CD8-positive, alpha-beta memory T cell (primary cell): ENCODE results near the gene FBXW8. TPM values are rescaled to one million over a fixed set of nuclear protein-coding genes. Genes with fewer than 3 reads are reported as not detected.
A peak's percentile ranks its signal among the peaks of the same experiment; 100 is the strongest.

Source experiments
- CTCF ChIA-PET: fragments of 350-600 bp; sonication (Branson Sonifier 250); formaldehyde crosslinking; loops from one replicate; lab custom pipeline; 2021; ENCODE audit warnings: antibody characterized with exemption; lab: Charles Lee
- POLR2A ChIA-PET: fragments of 350-600 bp; sonication (Branson Sonifier 250); formaldehyde crosslinking; loops from one replicate; lab custom pipeline; 2021; ENCODE audit warnings: antibody characterized with exemption; lab: Charles Lee
- DNase-seq, 5 donors: peaks; one replicate each; pipeline versions ENCODE4 v3.0.0 to v3.0.0-alpha.2; 2020 to 2022; ENCODE audit warnings: mixed read lengths in 1 of 5
- H3K27ac ChIP-seq: one replicate; pipeline ENCODE4 v1.7.0; 2013; ENCODE audit warnings: low read depth, mild to moderate bottlenecking, low read length, moderate library complexity
- H3K27me3 ChIP-seq: 2 replicates; pipeline ENCODE4 v1.7.0; 2013; ENCODE audit warnings: low read length, mild to moderate bottlenecking; ENCODE audit not compliant: insufficient read depth, poor library complexity, severe bottlenecking
- H3K36me3 ChIP-seq: 2 replicates; pipeline ENCODE4 v1.7.0; 2013; ENCODE audit warnings: mild to moderate bottlenecking, low read length, moderate library complexity; ENCODE audit not compliant: insufficient read depth
- H3K4me1 ChIP-seq: 2 replicates; pipeline ENCODE4 v1.7.0; 2013; ENCODE audit warnings: mild to moderate bottlenecking, low read length, moderate library complexity; ENCODE audit not compliant: insufficient read depth
- H3K4me3 ChIP-seq: 2 replicates; pipeline ENCODE4 v1.7.0; 2013; ENCODE audit warnings: mild to moderate bottlenecking, low read length
- H3K9me3 ChIP-seq: 2 replicates; pipeline ENCODE4 v1.7.0; 2013; ENCODE audit warnings: mild to moderate bottlenecking, low read length
- H3K27ac Mint-ChIP-seq, 8 donors: one replicate each; pipeline ENCODE4 v1.8.0; 2020 to 2021; ENCODE audit warnings: mixed read lengths in 8 of 8, mild to moderate bottlenecking in 6 of 8, inconsistent platforms in 3 of 8, moderate library complexity in 3 of 8
- H3K27me3 Mint-ChIP-seq, 2 donors: one replicate each; pipeline ENCODE4 v1.8.0; 2020 to 2021; ENCODE audit warnings: mixed read lengths in 2 of 2, mild to moderate bottlenecking in 1 of 2, moderate library complexity in 1 of 2
- H3K36me3 Mint-ChIP-seq, 3 donors: one replicate each; pipeline ENCODE4 v1.8.0; 2020 to 2021; ENCODE audit warnings: mixed read lengths in 3 of 3, inconsistent platforms in 1 of 3, mild to moderate bottlenecking in 1 of 3
- H3K4me1 Mint-ChIP-seq, 3 donors: one replicate each; pipeline ENCODE4 v1.8.0; 2020 to 2021; ENCODE audit warnings: mixed read lengths in 3 of 3, inconsistent platforms in 1 of 3, mild to moderate bottlenecking in 1 of 3
- H3K4me3 Mint-ChIP-seq, 7 donors: one replicate each; pipeline ENCODE4 v1.8.0; 2020 to 2021; ENCODE audit warnings: mixed read lengths in 7 of 7, mild to moderate bottlenecking in 6 of 7, moderate library complexity in 4 of 7, inconsistent platforms in 2 of 7
- H3K9me3 Mint-ChIP-seq, 5 donors: one replicate each; pipeline ENCODE4 v1.8.0; 2020 to 2022; ENCODE audit warnings: mixed read lengths in 5 of 5, mild to moderate bottlenecking in 3 of 5, moderate library complexity in 2 of 5, inconsistent platforms in 1 of 5
- polyA plus RNA-seq: library from polyadenylated mRNA; unstranded; fragments of 300-500 nt; fragmentation: Illumina TruSeq; gene quantifications from one replicate; pipeline ENCODE4 v1.2.3, GENCODE V29; 2021
- total RNA-seq, 2 experiments: library from RNA; stranded (reverse); gene quantifications; one replicate each; pipeline ENCODE4 v1.2.3, GENCODE V29; 2021

FBXW8 gene
- total and polyA plus RNA-seq, 3 experiments from 2014 or later: 6.8 to 10.2 (median 9.3) TPM

DNA sequence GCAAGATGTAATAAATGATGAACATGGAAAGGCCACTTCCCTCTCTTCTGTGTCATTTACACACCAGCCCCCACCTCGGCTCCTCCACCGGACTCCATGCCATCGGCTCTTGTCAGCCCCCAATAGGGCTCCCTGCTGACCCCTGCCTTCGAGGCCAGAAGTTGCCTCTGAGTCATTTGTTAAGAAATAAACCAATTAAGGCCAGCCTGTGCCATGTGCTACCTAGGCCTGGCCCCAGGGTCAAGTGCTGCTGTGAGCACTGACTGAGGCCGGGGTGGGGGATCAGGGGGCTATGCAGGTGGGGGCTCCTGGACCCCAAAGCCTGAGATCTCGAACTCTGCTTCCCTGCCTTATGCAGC lies 135.2 kb downstream of the FBXW8 start:
- Mint-ChIP-seq H3K27ac (peak overlapping the region in 2 of 8 donors; percentile 23 to 51), H3K4me1 (peaks cover 0 to 2% (median 2%) of the 10 kb centered on the region in 3 donors), H3K4me3 (no peak overlapping the region), H3K36me3 (peaks cover 0 to 4% (median 0%) of the 10 kb centered on the region in 3 donors), H3K9me3 (no peaks in the 10 kb centered on the region), H3K27me3 (peaks cover 0 to 2% of the 10 kb centered on the region in 2 donors)
- no peak overlapping the region for H3K4me3 ChIP-seq
- H3K4me1 ChIP-seq: no peaks in the 10 kb centered on the region
- ChIA-PET POLR2A (no interaction called here), CTCF (no interaction called here)
- no peaks in the 10 kb centered on the region for H3K36me3 ChIP-seq
- H3K27ac ChIP-seq: no peak overlapping the region
- no peaks in the 10 kb centered on the region for H3K9me3 ChIP-seq
- H3K27me3 ChIP-seq: no peaks in the 10 kb centered on the region
- no peak for DNase-seq

DNA sequence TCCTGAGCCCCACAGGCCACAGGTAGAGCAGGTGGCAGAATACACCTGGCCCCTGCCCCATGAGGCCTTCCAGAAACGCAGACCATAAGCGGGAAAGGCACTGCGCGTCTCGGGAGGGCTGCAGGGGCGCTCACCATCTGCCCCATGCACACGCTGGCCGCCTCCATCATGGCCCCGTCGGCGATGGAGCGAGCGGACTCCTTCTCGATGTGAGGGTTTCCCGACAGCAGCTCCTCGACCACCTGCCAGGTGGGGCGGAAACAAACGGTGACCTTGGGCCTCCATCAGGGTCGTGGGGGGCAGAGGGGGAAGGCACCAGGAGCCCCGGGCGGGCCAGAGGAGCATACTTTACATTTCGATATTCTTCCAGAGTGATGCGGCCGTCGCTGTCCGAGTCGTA lies 135.7 kb downstream of the FBXW8 start:
- H3K27me3 Mint-ChIP-seq: peaks cover 0 to 2% of the 10 kb centered on the region in 2 donors
- H3K36me3 Mint-ChIP-seq: peaks cover 0 to 4% (median 0%) of the 10 kb centered on the region in 3 donors
- ChIA-PET CTCF (no interaction called here), POLR2A (no interaction called here)
- H3K4me1 Mint-ChIP-seq: peaks cover 4 to 6% (median 6%) of the 10 kb centered on the region in 3 donors
- H3K27ac Mint-ChIP-seq: no peak overlapping the region
- Histone ChIP-seq H3K36me3 (no peaks in the 10 kb centered on the region), H3K4me1 (no peaks in the 10 kb centered on the region), H3K9me3 (no peaks in the 10 kb centered on the region), H3K4me3 (no peak overlapping the region), H3K27ac (no peak overlapping the region), H3K27me3 (no peaks in the 10 kb centered on the region)
- no peaks in the 10 kb centered on the region for H3K9me3 Mint-ChIP-seq
- DNase-seq: no peak
- no peak overlapping the region for H3K4me3 Mint-ChIP-seq

DNA sequence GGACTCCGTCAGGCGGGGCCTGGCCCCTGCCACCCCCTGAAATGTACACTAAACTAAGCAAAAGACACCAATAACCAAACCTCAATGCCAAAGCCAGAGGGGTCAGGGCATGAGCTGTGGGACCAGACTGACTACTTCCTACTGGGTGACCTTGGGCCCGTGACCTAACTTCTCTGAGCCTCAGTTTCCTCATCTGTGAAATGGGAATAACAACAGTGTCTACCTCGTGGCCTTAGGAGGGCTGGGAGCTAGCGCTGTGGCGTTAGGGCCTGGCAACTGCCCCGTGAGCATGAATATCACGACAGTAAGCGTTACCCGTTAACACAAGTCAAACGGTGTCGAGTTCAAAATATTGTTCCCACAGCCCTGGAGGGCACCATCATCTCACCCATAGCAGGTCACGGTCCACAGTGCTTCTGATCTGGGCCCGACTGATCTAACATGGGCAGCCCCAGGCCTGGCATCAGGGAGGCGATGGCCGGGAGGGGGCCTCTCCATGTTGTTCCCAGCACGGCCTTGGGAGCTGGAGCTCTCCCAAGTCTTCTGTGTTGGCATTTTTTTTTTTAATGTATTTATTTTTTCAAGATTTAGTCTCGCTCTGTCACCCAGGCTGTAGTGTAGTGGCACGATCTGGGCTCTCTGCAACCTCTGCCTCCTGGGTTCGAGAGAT lies 136.2 kb downstream of the FBXW8 start:
- ChIA-PET CTCF (no interaction called here), POLR2A (interaction anchor here (0.6 kb wide), 1 partner anchor 226 kb away, joined by 3 read pairs; no protein-coding TSS in a partner anchor)
- Mint-ChIP-seq H3K4me1 (peaks cover 8 to 10% (median 9%) of the 10 kb centered on the region in 3 donors), H3K9me3 (no peaks in the 10 kb centered on the region), H3K27ac (no peak overlapping the region), H3K36me3 (peaks cover 0 to 4% (median 0%) of the 10 kb centered on the region in 3 donors), H3K4me3 (no peak overlapping the region), H3K27me3 (peaks cover 0 to 2% of the 10 kb centered on the region in 2 donors)
- Histone ChIP-seq H3K4me3 (no peak overlapping the region), H3K27ac (no peak overlapping the region), H3K4me1 (no peaks in the 10 kb centered on the region), H3K9me3 (no peaks in the 10 kb centered on the region), H3K27me3 (no peaks in the 10 kb centered on the region), H3K36me3 (no peaks in the 10 kb centered on the region)
- no peak for DNase-seq

DNA sequence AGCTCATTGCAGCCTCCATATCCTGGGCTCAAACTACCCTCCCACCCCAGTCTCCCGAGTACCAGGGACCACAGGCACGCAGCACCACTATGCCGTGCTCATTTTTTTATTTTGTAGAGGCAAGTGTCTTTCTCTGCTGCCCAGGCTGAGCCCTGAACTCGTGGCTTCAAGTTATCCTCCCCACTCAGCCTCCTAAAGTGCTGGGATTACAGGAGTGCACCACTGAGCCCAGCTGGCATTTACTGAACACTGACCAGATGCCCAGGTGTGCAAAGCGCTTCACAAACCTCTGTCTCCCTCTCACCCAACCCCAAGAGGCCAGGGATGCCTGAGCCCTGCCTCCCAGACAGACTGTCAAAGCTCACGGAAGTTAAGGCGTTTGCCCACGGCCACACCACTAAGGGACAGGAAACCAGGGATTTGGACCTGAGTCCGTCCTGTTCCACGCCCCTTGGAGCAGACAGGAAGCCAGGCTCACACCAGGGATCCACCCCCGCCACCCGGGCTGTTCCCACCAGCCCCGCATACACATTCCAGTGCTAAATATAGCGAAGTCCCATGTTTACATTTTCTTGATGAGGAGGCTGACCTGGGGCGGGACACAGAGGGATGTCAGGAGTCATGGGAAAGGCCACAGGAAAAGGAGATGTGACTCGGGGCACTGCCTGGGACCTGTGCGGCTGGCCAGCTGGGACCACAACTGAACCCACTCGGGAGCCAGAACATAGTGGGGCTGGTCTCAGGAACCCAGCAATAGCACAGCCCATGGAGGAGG lies 137.2 kb downstream of the FBXW8 start:
- Mint-ChIP-seq H3K36me3 (peaks cover 0 to 4% (median 0%) of the 10 kb centered on the region in 3 donors), H3K27ac (peak overlapping the region in 1 of 8 donors; percentile 17), H3K27me3 (peaks cover 0 to 2% of the 10 kb centered on the region in 2 donors), H3K4me1 (peaks cover 9 to 12% (median 11%) of the 10 kb centered on the region in 3 donors), H3K9me3 (no peaks in the 10 kb centered on the region), H3K4me3 (no peak overlapping the region)
- CTCF ChIA-PET: interaction anchor here (0.6 kb wide), 1 partner anchor 7 kb away, joined by 3 read pairs; no protein-coding TSS in a partner anchor
- no peak overlapping the region for H3K27ac ChIP-seq
- no peak for DNase-seq
- POLR2A ChIA-PET: interaction anchor here (0.6 kb wide), 1 partner anchor 227 kb away, joined by 3 read pairs; no protein-coding TSS in a partner anchor
- no peak overlapping the region for H3K4me3 ChIP-seq
- no peaks in the 10 kb centered on the region for H3K4me1 ChIP-seq
- no peaks in the 10 kb centered on the region for H3K9me3 ChIP-seq
- H3K36me3 ChIP-seq: no peaks in the 10 kb centered on the region
- H3K27me3 ChIP-seq: no peaks in the 10 kb centered on the region

DNA sequence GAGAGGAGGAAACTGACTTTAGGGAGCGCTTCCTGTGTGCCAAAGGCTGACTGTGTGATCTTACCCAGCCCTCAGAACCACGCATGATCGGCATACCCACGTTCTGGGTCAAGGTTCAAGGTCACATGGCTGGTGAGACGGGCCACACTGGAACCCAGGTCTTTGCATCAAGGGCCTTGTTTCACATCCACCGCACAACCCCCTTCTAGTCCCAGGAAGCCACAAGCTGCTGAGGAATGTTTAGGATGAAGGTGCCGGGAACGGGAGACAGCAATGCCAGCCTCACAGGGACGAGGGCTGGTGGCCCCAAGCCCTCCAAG lies 137.8 kb downstream of the FBXW8 start:
- Mint-ChIP-seq H3K4me3 (peak overlapping the region in 1 of 7 donors; percentile 61), H3K4me1 (peaks cover 9 to 12% (median 11%) of the 10 kb centered on the region in 3 donors)

DNA sequence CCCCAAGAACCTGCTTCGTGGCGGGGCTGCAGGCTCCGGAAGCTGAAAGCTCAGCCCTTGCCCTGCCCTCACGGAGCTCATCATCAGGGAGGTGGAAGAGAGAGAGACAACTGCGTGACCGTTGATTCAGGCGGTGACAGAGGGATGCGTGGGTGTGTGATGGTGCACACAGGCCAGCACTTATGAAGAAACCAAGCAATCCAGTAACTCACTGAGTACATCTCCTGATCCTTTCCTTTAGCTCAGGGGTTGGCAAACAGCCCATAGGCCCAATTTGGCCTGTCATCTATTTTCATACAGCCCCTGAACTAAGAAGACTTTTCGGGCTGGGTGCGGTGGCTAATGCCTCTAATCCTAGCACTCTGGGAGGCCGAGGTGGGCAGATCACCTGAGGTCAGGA lies 138.5 kb downstream of the FBXW8 start:
- no peak for DNase-seq
- Mint-ChIP-seq H3K9me3 (no peaks in the 10 kb centered on the region), H3K27ac (no peak overlapping the region), H3K4me3 (no peak overlapping the region), H3K4me1 (peaks cover 9 to 12% (median 11%) of the 10 kb centered on the region in 3 donors), H3K27me3 (peaks cover 0 to 2% of the 10 kb centered on the region in 2 donors), H3K36me3 (peaks cover 0 to 4% (median 0%) of the 10 kb centered on the region in 3 donors)
- no peak overlapping the region for H3K27ac ChIP-seq
- H3K27me3 ChIP-seq: no peaks in the 10 kb centered on the region
- H3K9me3 ChIP-seq: no peaks in the 10 kb centered on the region
- H3K4me1 ChIP-seq: no peaks in the 10 kb centered on the region
- H3K36me3 ChIP-seq: no peaks in the 10 kb centered on the region
- H3K4me3 ChIP-seq: no peak overlapping the region
- CTCF ChIA-PET: no interaction called here
- POLR2A ChIA-PET: no interaction called here

More for the DNA sequence above, 137.8 kb downstream of the FBXW8 start:
- Mint-ChIP-seq H3K27me3 (peaks cover 0 to 2% of the 10 kb centered on the region in 2 donors), H3K27ac (no peak overlapping the region), H3K9me3 (no peaks in the 10 kb centered on the region), H3K36me3 (peaks cover 0 to 4% (median 0%) of the 10 kb centered on the region in 3 donors)
- Histone ChIP-seq H3K27ac (no peak overlapping the region), H3K4me3 (no peak overlapping the region), H3K36me3 (no peaks in the 10 kb centered on the region), H3K27me3 (no peaks in the 10 kb centered on the region), H3K9me3 (no peaks in the 10 kb centered on the region), H3K4me1 (no peaks in the 10 kb centered on the region)
- ChIA-PET POLR2A (no interaction called here), CTCF (no interaction called here)
- no peak for DNase-seq

DNA sequence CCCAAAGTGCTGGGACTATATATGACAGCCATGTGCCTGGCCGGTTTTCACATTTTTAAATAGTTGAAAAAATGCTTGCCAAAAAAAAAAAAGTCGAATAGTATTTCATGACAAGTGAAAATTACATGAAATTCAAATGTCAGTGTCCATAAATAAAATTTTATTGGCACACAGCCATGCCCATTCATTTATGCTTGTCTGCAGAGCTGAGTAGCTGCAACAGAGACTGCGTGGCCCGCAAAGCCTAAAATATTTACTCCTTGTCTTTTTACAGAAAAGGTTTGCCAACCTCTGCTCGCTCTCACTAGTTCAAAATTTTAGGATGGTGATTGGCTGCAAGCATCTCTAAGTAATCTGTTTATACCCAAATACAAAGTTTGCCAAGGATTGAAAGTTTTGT lies 139.3 kb downstream of the FBXW8 start:
- no peak for DNase-seq
- peaks cover 0 to 2% of the 10 kb centered on the region in 2 donors for H3K27me3 Mint-ChIP-seq
- H3K4me1 ChIP-seq: no peaks in the 10 kb centered on the region
- H3K36me3 Mint-ChIP-seq: peaks cover 0 to 4% (median 2%) of the 10 kb centered on the region in 3 donors
- no peaks in the 10 kb centered on the region for H3K9me3 Mint-ChIP-seq
- H3K36me3 ChIP-seq: no peaks in the 10 kb centered on the region
- no peak overlapping the region for H3K4me3 Mint-ChIP-seq
- H3K27ac Mint-ChIP-seq: peak overlapping the region in 1 of 8 donors; percentile 61
- H3K9me3 ChIP-seq: no peaks in the 10 kb centered on the region
- ChIA-PET POLR2A (no interaction called here), CTCF (no interaction called here)
- H3K27ac ChIP-seq: no peak overlapping the region
- peaks cover 9 to 12% (median 11%) of the 10 kb centered on the region in 3 donors for H3K4me1 Mint-ChIP-seq
- no peak overlapping the region for H3K4me3 ChIP-seq
- no peaks in the 10 kb centered on the region for H3K27me3 ChIP-seq

DNA sequence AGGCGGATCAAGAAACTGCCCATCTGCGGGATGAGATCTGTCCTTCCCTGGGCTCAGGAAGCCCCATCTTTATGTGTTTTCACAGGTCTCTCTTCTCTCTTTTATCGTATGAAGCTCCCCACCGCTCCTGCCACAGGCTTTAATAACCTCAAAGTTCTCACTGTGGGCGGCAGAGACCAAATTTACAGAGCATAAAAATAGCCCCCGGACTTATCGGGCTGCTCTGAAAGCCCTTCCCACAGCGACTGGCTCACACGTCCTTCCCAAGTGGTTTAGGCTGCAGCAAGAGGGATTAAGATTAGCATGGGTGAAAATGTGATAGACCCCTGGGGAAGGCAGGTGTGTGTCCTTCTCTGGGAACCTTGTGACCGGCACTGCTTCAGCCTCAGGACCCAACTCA lies 140.6 kb downstream of the FBXW8 start:
- H3K36me3 Mint-ChIP-seq: peaks cover 0 to 4% (median 2%) of the 10 kb centered on the region in 3 donors
- no peaks in the 10 kb centered on the region for H3K9me3 ChIP-seq
- H3K27ac Mint-ChIP-seq: peak overlapping the region in 3 of 8 donors; percentile 22 to 93 (median 70)
- H3K4me3 ChIP-seq: no peak overlapping the region
- peaks cover 9 to 12% (median 11%) of the 10 kb centered on the region in 3 donors for H3K4me1 Mint-ChIP-seq
- POLR2A ChIA-PET: no interaction called here
- H3K27me3 ChIP-seq: no peaks in the 10 kb centered on the region
- H3K27me3 Mint-ChIP-seq: peaks cover 0 to 2% of the 10 kb centered on the region in 2 donors
- H3K9me3 Mint-ChIP-seq: no peaks in the 10 kb centered on the region
- H3K36me3 ChIP-seq: no peaks in the 10 kb centered on the region
- no peak for DNase-seq
- peak overlapping the region; percentile 38 for H3K27ac ChIP-seq
- CTCF ChIA-PET: no interaction called here
- H3K4me3 Mint-ChIP-seq: peak overlapping the region in 1 of 7 donors; percentile 18
- no peaks in the 10 kb centered on the region for H3K4me1 ChIP-seq
